OCI-LY1 (cell line): ENCODE data around the gene RUNX1.

ENCODE experiments used
- H2AFZ ChIP-seq: fragments of 200-600 bp; sonication (generic), shearing (Covaris generic); 2 replicates; pipeline ENCODE4 v1.6.0; 2014; ENCODE audit warnings: antibody characterized with exemption, mild to moderate bottlenecking, low read length
- H3F3A ChIP-seq: fragments of 200-600 bp; sonication (generic), shearing (Covaris generic); 2 replicates; pipeline ENCODE4 v1.6.0; 2014; ENCODE audit warnings: mild to moderate bottlenecking, antibody characterized with exemption, low read length, moderate library complexity; ENCODE audit not compliant: insufficient read depth
- H3K27ac ChIP-seq: fragments of 200-600 bp; sonication (generic); 2 replicates; pipeline ENCODE4 v1.5.1; 2014; ENCODE audit warnings: low read length, mixed run types, mild to moderate bottlenecking, low read depth; ENCODE audit not compliant: poor library complexity, severe bottlenecking
- H3K27me3 ChIP-seq: fragments of 200-600 bp; sonication (generic); 2 replicates; pipeline ENCODE4 v1.6.0; 2014; ENCODE audit warnings: antibody characterized with exemption, mild to moderate bottlenecking, low read length, moderate library complexity; ENCODE audit not compliant: insufficient read depth
- H3K36me3 ChIP-seq: fragments of 200-600 bp; sonication (generic); 2 replicates; pipeline ENCODE4 v1.6.1; 2014; ENCODE audit warnings: mild to moderate bottlenecking, antibody characterized with exemption, low read length, moderate library complexity, mixed read lengths; ENCODE audit not compliant: insufficient read depth
- H3K4me1 ChIP-seq: fragments of 200-600 bp; sonication (generic); 2 replicates; pipeline ENCODE4 v1.5.1; 2014; ENCODE audit warnings: mild to moderate bottlenecking, low read length, moderate library complexity; ENCODE audit not compliant: insufficient read depth, severe bottlenecking
- H3K4me2 ChIP-seq: fragments of 200-600 bp; sonication (generic), shearing (Covaris generic); 2 replicates; pipeline ENCODE4 v1.6.1; 2014; ENCODE audit warnings: low read length
- H3K4me3 ChIP-seq: fragments of 200-600 bp; sonication (generic); 2 replicates; pipeline ENCODE4 v1.5.1; 2014; ENCODE audit warnings: low read length, low read depth, mild to moderate bottlenecking, mixed read lengths; ENCODE audit not compliant: poor library complexity, severe bottlenecking
- H3K79me2 ChIP-seq: fragments of 200-600 bp; shearing (Covaris generic); 2 replicates; pipeline ENCODE4 v1.6.1; 2016; ENCODE audit warnings: mixed run types, low read length, mixed read lengths; ENCODE audit not compliant: insufficient read depth
- H3K9ac ChIP-seq: fragments of 200-600 bp; sonication (generic), shearing (Covaris generic); 2 replicates; pipeline ENCODE4 v1.6.1; 2014; ENCODE audit warnings: mild to moderate bottlenecking, low read length, mixed read lengths
- H3K9me2 ChIP-seq: fragments of 200-600 bp; sonication (generic), shearing (Covaris generic); 2 replicates; pipeline ENCODE4 v1.6.1; 2014; ENCODE audit warnings: low read depth, mild to moderate bottlenecking, low read length, mixed read lengths
- H3K9me3 ChIP-seq: fragments of 200-600 bp; shearing (Covaris generic); 2 replicates; pipeline ENCODE4 v1.6.1; 2014; ENCODE audit warnings: low read length, mixed read lengths
- H4K20me1 ChIP-seq: fragments of 200-600 bp; sonication (generic), shearing (Covaris generic); 2 replicates; pipeline ENCODE4 v1.6.0; 2016; ENCODE audit warnings: mild to moderate bottlenecking, low read length; ENCODE audit not compliant: insufficient read depth
- EZH2 ChIP-seq: fragments of 200-600 bp; sonication (generic), shearing (Covaris generic); IDR thresholded peaks from 2 replicates; pipeline ENCODE4 v1.8.0; 2017; ENCODE audit warnings: borderline replicate concordance, mixed run types, mild to moderate bottlenecking, antibody characterized with exemption, low read length, moderate library complexity, mixed read lengths
- TF ChIP-seq, protein P1 (sequence below): fragments of 200-600 bp; sonication (generic), shearing (Covaris generic); IDR thresholded peaks from 2 replicates; pipeline ENCODE4 v1.5.1; 2017; ENCODE audit warnings: mild to moderate bottlenecking, antibody characterized with exemption, low read length, moderate library complexity, mixed read lengths

RUNX1 gene

DNA sequence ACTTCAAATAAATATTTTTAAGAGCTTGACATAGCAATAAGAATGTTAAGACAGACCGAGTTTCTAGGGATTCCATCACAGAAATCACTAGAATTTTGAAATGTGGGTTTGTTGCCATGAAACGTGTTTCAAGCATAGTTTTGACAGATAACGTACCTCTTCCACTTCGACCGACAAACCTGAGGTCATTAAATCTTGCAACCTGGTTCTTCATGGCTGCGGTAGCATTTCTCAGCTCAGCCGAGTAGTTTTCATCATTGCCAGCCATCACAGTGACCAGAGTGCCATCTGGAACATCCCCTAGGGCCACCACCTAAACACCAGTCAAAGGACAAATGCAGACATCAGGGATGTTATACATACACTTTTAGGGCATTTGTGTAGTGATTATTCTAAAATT is 168.7 kb downstream of the RUNX1 start:
- Histone ChIP-seq H4K20me1 (no peaks in the 10 kb centered on the region), H3K27ac (no peak overlapping the region), H3K4me2 (no peak overlapping the region), H3K9me3 (no peaks in the 10 kb centered on the region), H3K79me2 (peaks cover 17% of the 10 kb centered on the region), H3K4me1 (peaks cover 56% of the 10 kb centered on the region), H3F3A (no peaks in the 10 kb centered on the region), H3K36me3 (peaks cover 52% of the 10 kb centered on the region), H3K27me3 (no peaks in the 10 kb centered on the region), H3K9me2 (no peaks in the 10 kb centered on the region), H2AFZ (no peak overlapping the region), H3K4me3 (no peak overlapping the region), H3K9ac (no peak overlapping the region)
- TF ChIP-seq, protein P1, sequence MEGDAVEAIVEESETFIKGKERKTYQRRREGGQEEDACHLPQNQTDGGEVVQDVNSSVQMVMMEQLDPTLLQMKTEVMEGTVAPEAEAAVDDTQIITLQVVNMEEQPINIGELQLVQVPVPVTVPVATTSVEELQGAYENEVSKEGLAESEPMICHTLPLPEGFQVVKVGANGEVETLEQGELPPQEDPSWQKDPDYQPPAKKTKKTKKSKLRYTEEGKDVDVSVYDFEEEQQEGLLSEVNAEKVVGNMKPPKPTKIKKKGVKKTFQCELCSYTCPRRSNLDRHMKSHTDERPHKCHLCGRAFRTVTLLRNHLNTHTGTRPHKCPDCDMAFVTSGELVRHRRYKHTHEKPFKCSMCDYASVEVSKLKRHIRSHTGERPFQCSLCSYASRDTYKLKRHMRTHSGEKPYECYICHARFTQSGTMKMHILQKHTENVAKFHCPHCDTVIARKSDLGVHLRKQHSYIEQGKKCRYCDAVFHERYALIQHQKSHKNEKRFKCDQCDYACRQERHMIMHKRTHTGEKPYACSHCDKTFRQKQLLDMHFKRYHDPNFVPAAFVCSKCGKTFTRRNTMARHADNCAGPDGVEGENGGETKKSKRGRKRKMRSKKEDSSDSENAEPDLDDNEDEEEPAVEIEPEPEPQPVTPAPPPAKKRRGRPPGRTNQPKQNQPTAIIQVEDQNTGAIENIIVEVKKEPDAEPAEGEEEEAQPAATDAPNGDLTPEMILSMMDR = no peak
- no peak for TF ChIP-seq EZH2

DNA sequence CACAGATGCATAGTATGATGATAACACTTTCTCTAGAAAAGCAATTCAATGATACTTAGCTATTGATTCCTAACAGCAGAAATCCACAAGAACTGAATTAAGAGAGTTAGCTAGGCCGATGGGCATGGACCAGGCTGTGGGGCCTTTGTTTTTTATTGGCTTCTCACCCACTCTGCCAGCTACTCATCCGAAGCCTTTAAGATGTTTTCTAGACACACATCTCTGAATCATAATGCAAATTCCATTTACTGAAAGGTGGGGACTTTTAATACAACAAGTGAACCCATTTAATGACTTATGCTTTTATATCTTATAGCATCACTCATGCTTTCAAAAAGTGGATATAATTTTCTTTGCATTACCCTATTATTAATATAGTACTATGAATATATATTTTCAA is 170.2 kb downstream of the RUNX1 start:
- no peak overlapping the region for H3K4me3 ChIP-seq

DNA sequence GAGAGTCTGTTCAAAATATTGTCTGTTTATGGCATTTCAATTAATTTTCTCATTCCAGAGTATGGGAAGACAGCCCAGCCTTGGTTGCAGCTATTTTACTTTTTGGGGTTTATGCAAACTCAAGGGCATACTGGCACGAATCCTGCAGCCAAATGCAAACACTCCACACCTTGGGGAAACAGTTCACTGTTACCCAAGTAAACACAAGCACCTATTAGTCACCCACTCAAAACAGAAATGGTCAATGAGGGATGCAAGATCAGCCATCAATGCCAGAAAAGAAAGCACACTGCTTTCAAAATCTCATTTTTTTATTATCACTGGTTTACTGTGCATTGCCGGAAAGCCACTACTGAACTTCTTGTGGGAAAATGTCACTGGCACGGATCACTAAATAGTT is 170.6 kb downstream of the RUNX1 start:
- peaks cover 60% of the 10 kb centered on the region for H3K36me3 ChIP-seq
- H3K4me2 ChIP-seq = no peak overlapping the region
- no peak overlapping the region for H3K4me3 ChIP-seq
- peaks cover 56% of the 10 kb centered on the region for H3K4me1 ChIP-seq
- no peaks in the 10 kb centered on the region for H3K9me3 ChIP-seq
- no peak for TF ChIP-seq EZH2
- TF ChIP-seq, protein P1 = no peak
- no peaks in the 10 kb centered on the region for H3K27me3 ChIP-seq
- H3F3A ChIP-seq = no peaks in the 10 kb centered on the region
- H4K20me1 ChIP-seq = no peaks in the 10 kb centered on the region
- no peak overlapping the region for H2AFZ ChIP-seq
- H3K79me2 ChIP-seq = peaks cover 5% of the 10 kb centered on the region; the same call in 1 of the 2 replicates
- no peak overlapping the region for H3K9ac ChIP-seq
- H3K27ac ChIP-seq = no peak overlapping the region
- no peaks in the 10 kb centered on the region for H3K9me2 ChIP-seq

More for the DNA sequence above, 170.2 kb downstream of the RUNX1 start:
- Histone ChIP-seq H3K9ac (no peak overlapping the region), H3K27me3 (no peaks in the 10 kb centered on the region), H2AFZ (no peak overlapping the region), H3K36me3 (peaks cover 55% of the 10 kb centered on the region), H3K27ac (no peak overlapping the region), H3K4me2 (no peak overlapping the region), H3K9me2 (no peaks in the 10 kb centered on the region), H4K20me1 (no peaks in the 10 kb centered on the region), H3F3A (no peaks in the 10 kb centered on the region), H3K4me1 (peaks cover 56% of the 10 kb centered on the region), H3K9me3 (no peaks in the 10 kb centered on the region), H3K79me2 (peaks cover 10% of the 10 kb centered on the region)
- TF ChIP-seq, protein P1 = no peak
- TF ChIP-seq EZH2 = no peak
